HepG2 (cell line): ENCODE results near the gene WDR59. TPM values are rescaled to one million over a fixed set of nuclear protein-coding genes. Genes with fewer than 3 reads are reported as not detected.

Source experiments
- ATAC-seq: fragments of 200-7000 bp; cut with Tn5 transposase; 3 replicates; pipeline ENCODE4 v1.9.1; 2020; ENCODE audit warnings: mild to moderate bottlenecking, moderate library complexity
- BruUV-seq: library from RNA; stranded (reverse); fragments of 400-500 nt; replicated peaks from 2 replicates; lab custom pipeline; 2021; lab: Mats Ljungman, UMichigan
- CTCF ChIA-PET: fragments of 300-600 bp; formaldehyde crosslinking; extraction: SDS; loops from one replicate; lab custom pipeline; 2021; ENCODE audit warnings: low total read pairs, inconsistent platforms, low intra/inter-chr PET ratio; lab: Yijun Ruan, JAX
- POLR2A ChIA-PET: fragments of 350-600 bp; sonication (Branson Sonifier 250); formaldehyde crosslinking; loops from one replicate; lab custom pipeline; 2020; ENCODE audit warnings: antibody characterized with exemption, inconsistent platforms; lab: Yijun Ruan, JAX
- DNase-seq: peaks from one replicate; pipeline ENCODE4 v3.0.0-alpha.2; 2015; ENCODE audit warnings: low spot score
- FAIRE-seq: peaks from 3 replicates; lab custom pipeline; 2011; peaks lifted over from hg19 to GRCh38; lab: Jason Lieb, UNC
- H2AFZ ChIP-seq: one replicate; pipeline ENCODE4 v1.6.1; 2011; ENCODE audit warnings: low read length, inconsistent platforms
- H3K27ac ChIP-seq: fragments of 300-600 bp; 3 replicates; pipeline ENCODE4 v1.8.0; 2011; ENCODE audit warnings: mixed run types, mild to moderate bottlenecking, mixed read lengths, low read length, inconsistent platforms; ENCODE audit not compliant: insufficient read depth; ENCODE audit errors: extremely low read length
- H3K27me3 ChIP-seq, 2 experiments: fragments of 200-600 bp in 1 of 2; 2 replicates in 1 of 2; 3 replicates in 1 of 2; pipeline versions ENCODE4 v1.6.0 to v1.8.0; 2011; ENCODE audit warnings: low read length in 2 of 2, mild to moderate bottlenecking in 2 of 2, moderate library complexity in 2 of 2, inconsistent platforms in 1 of 2; ENCODE audit not compliant: insufficient read depth in 2 of 2, control insufficient read depth in 1 of 2
- H3K36me3 ChIP-seq, 2 experiments: fragments of 200-600 bp in 1 of 2; replicated peaks in 1 of 2; 2 replicates in 1 of 2; 3 replicates in 1 of 2; pipeline versions ENCODE4 v1.5.1 to v1.8.0; 2011; ENCODE audit warnings: low read length in 2 of 2, inconsistent platforms in 1 of 2; ENCODE audit not compliant: insufficient read depth in 2 of 2, control insufficient read depth in 1 of 2
- H3K4me1 ChIP-seq: 2 replicates; pipeline ENCODE4 v1.5.1; 2012; ENCODE audit warnings: low read length, inconsistent platforms; ENCODE audit not compliant: insufficient read depth
- H3K4me2 ChIP-seq: 2 replicates; pipeline ENCODE4 v1.6.0; 2011; ENCODE audit warnings: low read depth, low read length, inconsistent platforms
- H3K4me3 ChIP-seq, 3 experiments: fragments of 200-600 bp in 1 of 3; sonication (generic), shearing (Covaris generic) in 1 of 3; replicated peaks in 1 of 3; 2 replicates each; pipeline ENCODE4 v1.5.1; 2011 to 2016; ENCODE audit warnings: low read length in 3 of 3, inconsistent platforms in 2 of 3, low read depth in 2 of 3, mild to moderate bottlenecking in 2 of 3, control low read depth in 1 of 3, mixed read lengths in 1 of 3; ENCODE audit not compliant: insufficient read depth in 1 of 3
- H3K79me2 ChIP-seq: one replicate; pipeline ENCODE4 v1.6.1; 2011; ENCODE audit warnings: low read length, inconsistent platforms; ENCODE audit not compliant: insufficient read depth
- H3K9ac ChIP-seq: 2 replicates; pipeline ENCODE4 v1.6.0; 2011; ENCODE audit warnings: mild to moderate bottlenecking, low read depth, low read length, inconsistent platforms; ENCODE audit not compliant: insufficient read depth
- H3K9me3 ChIP-seq: 2 replicates; pipeline ENCODE4 v1.5.1; 2012; ENCODE audit warnings: mild to moderate bottlenecking, low read length
- H4K20me1 ChIP-seq: 2 replicates; pipeline ENCODE4 v1.6.0; 2011; ENCODE audit warnings: inconsistent platforms, mild to moderate bottlenecking, low read length, moderate library complexity; ENCODE audit not compliant: insufficient read depth
- IRF9 ChIP-seq: sonication (generic); formaldehyde crosslinking; IDR thresholded peaks from 2 replicates; pipeline ENCODE4 v1.8.0; 2022; ENCODE audit warnings: missing genetic modification reagents, mild to moderate bottlenecking, borderline replicate concordance
- NCOA5 ChIP-seq: sonication (generic); formaldehyde crosslinking; IDR thresholded peaks from 2 replicates; pipeline ENCODE4 v1.4.0; 2020; ENCODE audit warnings: missing genetic modification reagents
- ZBED4 ChIP-seq: sonication (generic); formaldehyde crosslinking; IDR thresholded peaks from 2 replicates; pipeline ENCODE4 v1.4.0; 2020; ENCODE audit warnings: missing genetic modification reagents, borderline replicate concordance
- ZNF326 ChIP-seq: sonication (generic); formaldehyde crosslinking; IDR thresholded peaks from 2 replicates; pipeline ENCODE4 v1.4.0; 2020; ENCODE audit warnings: missing genetic modification reagents, borderline replicate concordance
- ZNF788 ChIP-seq: sonication (generic); formaldehyde crosslinking; IDR thresholded peaks from 2 replicates; pipeline ENCODE4 v1.5.0; 2020; ENCODE audit warnings: mild to moderate bottlenecking, missing genetic modification reagents, borderline replicate concordance
- ZNF792 ChIP-seq: IDR thresholded peaks from 2 replicates; pipeline ENCODE4 v1.6.1; 2016
- ZSCAN12 ChIP-seq: sonication (generic); formaldehyde crosslinking; IDR thresholded peaks from 2 replicates; pipeline ENCODE4 v1.9.0; 2021; ENCODE audit warnings: mild to moderate bottlenecking, missing genetic modification reagents
- WGBS: methylation state at CpG from one replicate; pipeline ENCODE4 v1.1.6; 2017; ENCODE audit warnings: low lambda C conversion rate; 5-methylcytosine and 5-hydroxymethylcytosine counted together
- in situ Hi-C: cut with HindIII; loops from 2 replicates; pipeline ENCODE4 v1.10.0; 2017; ENCODE audit warnings: low pct_unique_long_range_greater_than_20kb; ENCODE audit not compliant: extremely low pct_ligation_motif_present
- intact Hi-C: fragments of 100-400 bp; cut with micrococcal nuclease; formaldehyde crosslinking; loops from one replicate; pipeline ENCODE4 v1.10.0; 2022; ENCODE audit not compliant: unreplicated experiment
- polyA plus RNA-seq, 8 experiments: library from polyadenylated mRNA; depleted of rRNA in 3 of 8; stranded (reverse) in 7 of 8; unstranded in 1 of 8; fragments of >200 nt; fragmentation: Illumina TruSeq in 4 of 8; extraction: Trizol in 4 of 8; gene quantifications; 2 replicates each; pipeline versions ENCODE4 v1.2.1 to v1.2.3, GENCODE V29; 2011 to 2016; ENCODE audit warnings: low read depth in 4 of 8, missing spikeins in 1 of 8, mixed read lengths in 1 of 8; ENCODE audit not compliant: insufficient read depth in 1 of 8
- total RNA-seq, 5 experiments: library from RNA; depleted of rRNA; stranded (reverse); fragments of >200 nt; fragmentation: Illumina TruSeq; extraction: Trizol; gene quantifications; 2 replicates each; pipeline ENCODE4 v1.2.3, GENCODE V29; 2016; ENCODE audit warnings: low read depth in 1 of 5
- TF ChIP-seq, protein P1 (sequence below): sonication (generic); formaldehyde crosslinking; IDR thresholded peaks from 2 replicates; pipeline ENCODE4 v1.9.0; 2021; ENCODE audit warnings: mild to moderate bottlenecking, missing genetic modification reagents

Gene WDR59
- total and polyA plus RNA-seq, 2 of the 13 experiments (the other 11 are each of a cell fraction or from before 2014, with no cell fraction given): 65.2 to 306 TPM

GRCh38 chr16:74831467-74831866 is 153.5 kb downstream of the WDR59 start (continued):
- TF ChIP-seq ZBED4 (CRISPR knock-in tag): no peak

GRCh38 chr16:74830648-74831047 is 154.3 kb downstream of the WDR59 start:
- no peak overlapping the region for H3K9ac ChIP-seq
- H3K27me3 ChIP-seq: peaks cover 2 to 4% of the 10 kb centered on the region in 2 experiments; a peak in 1 of 5 replicates
- intact Hi-C loops: no loop called here
- no peak overlapping the region for H3K27ac ChIP-seq
- no peak for ATAC-seq
- no peak overlapping the region for H3K4me2 ChIP-seq
- H4K20me1 ChIP-seq: no peaks in the 10 kb centered on the region
- no peak overlapping the region for H3K4me3 ChIP-seq
- 0 out of 2 replicates have a peak, but pooled peaks cover 8% of the 10 kb centered on the region for H3K4me1 ChIP-seq
- no peak for DNase-seq
- no peaks in the 10 kb centered on the region for H3K36me3 ChIP-seq
- in situ Hi-C loops: no loop called here
- no peaks in the 10 kb centered on the region for H3K9me3 ChIP-seq
- H3K79me2 ChIP-seq: no peaks in the 10 kb centered on the region
- ChIA-PET POLR2A (no interaction called here), CTCF (no interaction called here)
- no TSS peak for BruUV-seq
- no peak overlapping the region for H2AFZ ChIP-seq
- WGBS: 37% methylated on average over 3 of the region's 3 CpGs
- FAIRE-seq: no peak
- TF ChIP-seq ZNF326 (CRISPR knock-in tag) (no peak), ZSCAN12 (CRISPR knock-in tag) (no peak), IRF9 (no peak), ZNF788 (CRISPR knock-in tag) (no peak), ZNF792 (CRISPR knock-in tag) (no peak), NCOA5 (CRISPR knock-in tag) (no peak)
- TF ChIP-seq, protein P1, sequence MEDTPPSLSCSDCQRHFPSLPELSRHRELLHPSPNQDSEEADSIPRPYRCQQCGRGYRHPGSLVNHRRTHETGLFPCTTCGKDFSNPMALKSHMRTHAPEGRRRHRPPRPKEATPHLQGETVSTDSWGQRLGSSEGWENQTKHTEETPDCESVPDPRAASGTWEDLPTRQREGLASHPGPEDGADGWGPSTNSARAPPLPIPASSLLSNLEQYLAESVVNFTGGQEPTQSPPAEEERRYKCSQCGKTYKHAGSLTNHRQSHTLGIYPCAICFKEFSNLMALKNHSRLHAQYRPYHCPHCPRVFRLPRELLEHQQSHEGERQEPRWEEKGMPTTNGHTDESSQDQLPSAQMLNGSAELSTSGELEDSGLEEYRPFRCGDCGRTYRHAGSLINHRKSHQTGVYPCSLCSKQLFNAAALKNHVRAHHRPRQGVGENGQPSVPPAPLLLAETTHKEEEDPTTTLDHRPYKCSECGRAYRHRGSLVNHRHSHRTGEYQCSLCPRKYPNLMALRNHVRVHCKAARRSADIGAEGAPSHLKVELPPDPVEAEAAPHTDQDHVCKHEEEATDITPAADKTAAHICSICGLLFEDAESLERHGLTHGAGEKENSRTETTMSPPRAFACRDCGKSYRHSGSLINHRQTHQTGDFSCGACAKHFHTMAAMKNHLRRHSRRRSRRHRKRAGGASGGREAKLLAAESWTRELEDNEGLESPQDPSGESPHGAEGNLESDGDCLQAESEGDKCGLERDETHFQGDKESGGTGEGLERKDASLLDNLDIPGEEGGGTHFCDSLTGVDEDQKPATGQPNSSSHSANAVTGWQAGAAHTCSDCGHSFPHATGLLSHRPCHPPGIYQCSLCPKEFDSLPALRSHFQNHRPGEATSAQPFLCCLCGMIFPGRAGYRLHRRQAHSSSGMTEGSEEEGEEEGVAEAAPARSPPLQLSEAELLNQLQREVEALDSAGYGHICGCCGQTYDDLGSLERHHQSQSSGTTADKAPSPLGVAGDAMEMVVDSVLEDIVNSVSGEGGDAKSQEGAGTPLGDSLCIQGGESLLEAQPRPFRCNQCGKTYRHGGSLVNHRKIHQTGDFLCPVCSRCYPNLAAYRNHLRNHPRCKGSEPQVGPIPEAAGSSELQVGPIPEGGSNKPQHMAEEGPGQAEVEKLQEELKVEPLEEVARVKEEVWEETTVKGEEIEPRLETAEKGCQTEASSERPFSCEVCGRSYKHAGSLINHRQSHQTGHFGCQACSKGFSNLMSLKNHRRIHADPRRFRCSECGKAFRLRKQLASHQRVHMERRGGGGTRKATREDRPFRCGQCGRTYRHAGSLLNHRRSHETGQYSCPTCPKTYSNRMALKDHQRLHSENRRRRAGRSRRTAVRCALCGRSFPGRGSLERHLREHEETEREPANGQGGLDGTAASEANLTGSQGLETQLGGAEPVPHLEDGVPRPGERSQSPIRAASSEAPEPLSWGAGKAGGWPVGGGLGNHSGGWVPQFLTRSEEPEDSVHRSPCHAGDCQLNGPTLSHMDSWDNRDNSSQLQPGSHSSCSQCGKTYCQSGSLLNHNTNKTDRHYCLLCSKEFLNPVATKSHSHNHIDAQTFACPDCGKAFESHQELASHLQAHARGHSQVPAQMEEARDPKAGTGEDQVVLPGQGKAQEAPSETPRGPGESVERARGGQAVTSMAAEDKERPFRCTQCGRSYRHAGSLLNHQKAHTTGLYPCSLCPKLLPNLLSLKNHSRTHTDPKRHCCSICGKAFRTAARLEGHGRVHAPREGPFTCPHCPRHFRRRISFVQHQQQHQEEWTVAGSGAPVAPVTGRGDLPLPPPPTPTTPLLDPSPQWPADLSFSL: no peak
